HG02759 (cell line): ENCODE measurements around the gene CABCOCO1.
"Not testable (repeated sequence)": the region's sequence is repeated elsewhere in the genome, so short reads cannot be mapped to it uniquely, and the experiment has no call there.

Experiments
- ATAC-seq: cut with Tn5 transposase; IDR thresholded peaks from one replicate; pipeline ENCODE4 v1.9.1; 2021; ENCODE audit warnings: mild to moderate bottlenecking, moderate library complexity; ENCODE audit not compliant: unreplicated experiment

Gene CABCOCO1

GRCh38 chr10:61705022-61705613, 42.4 kb downstream of the CABCOCO1 start:
- no peak for ATAC-seq

GRCh38 chr10:61708846-61709245, 46.1 kb downstream of the CABCOCO1 start:
- ATAC-seq, result no peak

- ATAC-seq, result not testable (repeated sequence)
These were observed 49.4 kb downstream of the CABCOCO1 start for GRCh38 chr10:61712105-61712504.

- not testable (repeated sequence) for ATAC-seq
These were observed 56.7 kb downstream of the CABCOCO1 start for GRCh38 chr10:61719475-61719874.

- no peak for ATAC-seq
These were observed 57.2 kb downstream of the CABCOCO1 start for GRCh38 chr10:61719906-61720305.

GRCh38 chr10:61721431-61721830, 58.7 kb downstream of the CABCOCO1 start:
- no peak for ATAC-seq

GRCh38 chr10:61725221-61725620, 62.5 kb downstream of the CABCOCO1 start:
- ATAC-seq, result not testable (repeated sequence)

- ATAC-seq, result no peak
These were observed 66.9 kb downstream of the CABCOCO1 start for GRCh38 chr10:61729596-61729995.

- no peak for ATAC-seq
These were observed 67.9 kb downstream of the CABCOCO1 start for GRCh38 chr10:61730671-61731070.

GRCh38 chr10:61731638-61732037, 68.9 kb downstream of the CABCOCO1 start:
- no peak for ATAC-seq

- no peak for ATAC-seq
These were observed 70.0 kb downstream of the CABCOCO1 start for GRCh38 chr10:61732629-61733278.

GRCh38 chr10:61733358-61733940, 70.7 kb downstream of the CABCOCO1 start:
- ATAC-seq, result no peak

- ATAC-seq, result no peak
These were observed 73.2 kb downstream of the CABCOCO1 start for GRCh38 chr10:61735882-61736281.

GRCh38 chr10:61737455-61737854, 74.7 kb downstream of the CABCOCO1 start:
- not testable (repeated sequence) for ATAC-seq

GRCh38 chr10:61742812-61743211, 80.1 kb downstream of the CABCOCO1 start:
- no peak for ATAC-seq

- ATAC-seq, result no peak
These were observed 81.7 kb downstream of the CABCOCO1 start for GRCh38 chr10:61744469-61744868.

- no peak for ATAC-seq
These were observed 83.6 kb downstream of the CABCOCO1 start for GRCh38 chr10:61746377-61746776.

GRCh38 chr10:61747307-61747706, 84.6 kb downstream of the CABCOCO1 start:
- no peak for ATAC-seq

GRCh38 chr10:61749291-61749690, 86.6 kb downstream of the CABCOCO1 start:
- ATAC-seq, result no peak

- peak; percentile 85 for ATAC-seq
These were observed 88.3 kb downstream of the CABCOCO1 start for GRCh38 chr10:61750943-61751471.

- peak; percentile 9 for ATAC-seq
These were observed 88.9 kb downstream of the CABCOCO1 start for GRCh38 chr10:61751599-61751998.
